22Rv1 (cell line): Measurements from ENCODE around the gene PAPSS2.
"Not testable (repeated sequence)": the region's sequence is repeated elsewhere in the genome, so short reads cannot be mapped to it uniquely, and the experiment has no call there.

Experiments
- H3K27ac ChIP-seq: fragments of 450-650 bp; 2 replicates; pipeline ENCODE4 v1.5.1; 2017
- ZFX ChIP-seq: fragments of 450-650 bp; IDR thresholded peaks from 2 replicates; pipeline ENCODE4 v1.6.1; 2017; ENCODE audit warnings: antibody characterized with exemption, borderline replicate concordance
- TF ChIP-seq, protein P1 (sequence below): fragments of 450-650 bp; IDR thresholded peaks from 2 replicates; pipeline ENCODE4 v1.5.1; 2017; ENCODE audit warnings: mild to moderate bottlenecking

PAPSS2 gene

DNA sequence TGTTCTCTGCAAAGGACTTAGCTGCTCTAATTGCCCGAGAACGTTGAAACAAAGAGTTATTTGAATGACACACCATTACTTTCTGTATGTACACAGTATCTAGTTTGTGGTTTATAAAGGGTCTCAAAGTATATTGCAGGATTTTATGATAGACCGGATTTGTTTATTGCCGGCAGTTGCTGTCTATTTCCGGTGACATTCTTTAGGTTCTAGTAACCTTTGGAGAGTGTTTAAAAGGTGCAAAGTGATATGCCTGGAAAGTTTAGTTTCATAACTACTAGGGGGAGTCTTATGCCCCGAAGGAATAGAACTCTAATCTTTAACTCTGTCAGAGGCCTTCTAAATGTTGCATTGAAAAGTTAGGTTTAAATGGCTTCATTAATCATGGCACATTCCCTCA is 63.8 kb downstream of the PAPSS2 start:
- no peak overlapping the region for H3K27ac ChIP-seq
- no peak for TF ChIP-seq ZFX
- TF ChIP-seq, protein P1, sequence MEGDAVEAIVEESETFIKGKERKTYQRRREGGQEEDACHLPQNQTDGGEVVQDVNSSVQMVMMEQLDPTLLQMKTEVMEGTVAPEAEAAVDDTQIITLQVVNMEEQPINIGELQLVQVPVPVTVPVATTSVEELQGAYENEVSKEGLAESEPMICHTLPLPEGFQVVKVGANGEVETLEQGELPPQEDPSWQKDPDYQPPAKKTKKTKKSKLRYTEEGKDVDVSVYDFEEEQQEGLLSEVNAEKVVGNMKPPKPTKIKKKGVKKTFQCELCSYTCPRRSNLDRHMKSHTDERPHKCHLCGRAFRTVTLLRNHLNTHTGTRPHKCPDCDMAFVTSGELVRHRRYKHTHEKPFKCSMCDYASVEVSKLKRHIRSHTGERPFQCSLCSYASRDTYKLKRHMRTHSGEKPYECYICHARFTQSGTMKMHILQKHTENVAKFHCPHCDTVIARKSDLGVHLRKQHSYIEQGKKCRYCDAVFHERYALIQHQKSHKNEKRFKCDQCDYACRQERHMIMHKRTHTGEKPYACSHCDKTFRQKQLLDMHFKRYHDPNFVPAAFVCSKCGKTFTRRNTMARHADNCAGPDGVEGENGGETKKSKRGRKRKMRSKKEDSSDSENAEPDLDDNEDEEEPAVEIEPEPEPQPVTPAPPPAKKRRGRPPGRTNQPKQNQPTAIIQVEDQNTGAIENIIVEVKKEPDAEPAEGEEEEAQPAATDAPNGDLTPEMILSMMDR, result no peak

DNA sequence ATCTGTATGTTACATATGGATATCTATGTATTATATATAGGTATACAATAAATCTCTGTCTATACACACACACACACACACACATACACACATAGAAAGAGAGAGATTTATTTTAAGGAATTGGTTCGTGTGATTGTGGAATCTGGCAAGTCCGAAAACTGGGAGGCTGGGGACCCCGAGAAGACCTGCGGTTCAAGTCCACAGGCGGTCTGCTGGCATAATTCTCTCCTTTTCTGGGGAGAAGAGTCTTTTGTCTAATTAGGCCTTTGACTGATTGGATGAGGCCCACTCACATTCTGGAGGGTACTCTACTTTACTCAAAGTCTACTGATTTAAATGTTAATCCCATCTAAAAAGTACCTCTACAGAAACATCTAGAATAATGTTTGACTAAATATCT is 65.1 kb downstream of the PAPSS2 start:
- H3K27ac ChIP-seq, result no peak overlapping the region
- TF ChIP-seq ZFX, result no peak
- TF ChIP-seq, protein P1, result no peak

DNA sequence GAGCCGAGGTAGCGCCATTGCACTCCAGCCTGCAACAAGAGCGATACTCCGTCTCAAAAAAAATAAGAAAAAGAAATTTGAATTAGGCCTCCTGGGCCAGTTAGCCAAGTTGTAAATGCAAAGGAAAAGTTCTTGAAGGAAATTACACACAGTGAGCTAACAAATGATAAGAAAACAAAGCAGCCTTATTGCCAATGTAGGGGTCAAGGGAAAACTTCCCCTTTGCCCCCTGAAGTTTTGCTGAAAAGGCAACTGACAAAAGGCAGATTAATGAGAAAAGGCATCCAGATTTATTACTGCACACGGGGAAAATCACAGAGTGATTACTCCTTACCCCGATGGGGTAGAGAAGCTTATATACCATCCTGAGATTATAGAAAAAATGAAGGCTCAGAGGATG is 70.3 kb downstream of the PAPSS2 start:
- TF ChIP-seq, protein P1, result no peak
- no peak for TF ChIP-seq ZFX
- no peak overlapping the region for H3K27ac ChIP-seq

DNA sequence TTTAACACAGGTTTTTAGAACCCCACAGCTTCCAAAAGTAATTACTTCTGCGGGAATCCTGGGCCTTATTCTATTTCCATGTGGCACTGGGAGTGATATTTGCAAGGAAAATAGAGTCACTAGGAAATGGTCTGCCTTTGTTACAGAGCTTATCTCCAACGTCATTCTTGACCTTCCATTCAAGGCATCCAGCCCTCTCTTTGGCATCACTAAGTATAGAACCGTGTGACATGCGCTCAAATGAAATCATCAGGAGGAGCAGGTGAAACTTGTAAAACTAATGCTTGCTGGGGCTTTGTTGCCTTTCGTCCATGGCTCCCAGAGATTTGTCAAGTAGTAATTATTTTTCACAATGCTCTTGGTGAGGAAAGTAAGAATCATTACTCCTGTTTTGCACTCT is 73.4 kb downstream of the PAPSS2 start:
- no peak for TF ChIP-seq ZFX
- TF ChIP-seq, protein P1, result no peak
- no peak overlapping the region for H3K27ac ChIP-seq

DNA sequence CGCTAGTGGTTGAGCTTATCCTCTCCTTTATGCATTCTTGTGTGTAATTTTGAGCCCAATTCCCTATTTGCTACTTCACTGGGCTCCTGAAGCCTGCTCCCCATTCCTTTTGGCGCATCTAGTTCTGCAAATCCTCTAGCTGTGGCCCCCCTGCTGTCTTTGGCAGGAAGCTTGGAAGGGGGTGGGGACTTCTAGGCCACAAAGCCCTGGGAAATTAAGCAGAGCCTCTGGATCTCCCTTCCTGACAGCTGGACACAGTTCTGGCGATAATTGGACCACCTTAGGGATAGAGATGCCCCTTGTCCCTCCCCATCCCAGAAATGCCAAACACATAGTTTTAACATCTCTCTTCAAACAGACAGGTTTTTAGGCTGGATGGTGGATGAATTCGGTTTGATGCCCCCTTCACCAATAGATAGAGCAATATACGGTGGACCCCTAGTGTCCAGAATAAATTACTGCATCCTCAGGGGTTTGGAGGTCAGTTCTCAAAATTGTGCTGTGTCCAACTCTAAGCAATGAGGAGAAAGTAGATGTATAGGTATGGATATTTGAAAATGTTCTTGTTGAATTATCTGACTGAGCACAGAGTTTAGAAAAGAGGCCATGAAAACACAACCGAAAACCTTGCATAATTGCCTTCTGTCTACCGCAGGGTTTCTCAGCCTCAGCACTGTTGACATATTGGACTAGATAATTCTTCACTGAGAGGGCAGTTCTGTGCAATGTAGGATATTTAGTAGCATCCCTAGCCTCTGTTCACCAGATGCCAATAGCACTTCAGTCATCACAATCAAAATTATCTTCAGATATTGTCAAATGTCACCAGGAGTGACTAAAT is 75.5 kb downstream of the PAPSS2 start:
- H3K27ac ChIP-seq, result no peak overlapping the region
- TF ChIP-seq, protein P1, result peak; percentile 82
- no peak for TF ChIP-seq ZFX

DNA sequence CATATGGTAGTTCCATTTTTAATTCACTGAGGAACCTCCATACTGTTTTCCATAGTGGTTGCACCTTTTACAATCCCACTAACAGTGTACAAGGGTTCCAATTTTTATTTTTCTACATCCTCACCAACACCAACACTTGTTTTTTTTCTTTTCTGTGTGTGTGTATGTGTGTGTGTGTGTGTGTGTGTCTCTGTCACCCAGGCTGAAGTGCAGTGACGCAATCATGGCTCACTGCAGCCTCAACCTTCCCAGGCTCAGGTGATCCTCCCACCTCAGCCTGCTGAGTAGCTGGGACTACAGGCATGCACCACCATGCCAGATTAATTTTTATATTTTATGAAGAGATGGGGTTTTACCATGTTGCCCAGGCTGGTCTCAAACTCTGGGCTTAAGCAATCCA is 78.6 kb downstream of the PAPSS2 start:
- not testable (repeated sequence) for H3K27ac ChIP-seq

DNA sequence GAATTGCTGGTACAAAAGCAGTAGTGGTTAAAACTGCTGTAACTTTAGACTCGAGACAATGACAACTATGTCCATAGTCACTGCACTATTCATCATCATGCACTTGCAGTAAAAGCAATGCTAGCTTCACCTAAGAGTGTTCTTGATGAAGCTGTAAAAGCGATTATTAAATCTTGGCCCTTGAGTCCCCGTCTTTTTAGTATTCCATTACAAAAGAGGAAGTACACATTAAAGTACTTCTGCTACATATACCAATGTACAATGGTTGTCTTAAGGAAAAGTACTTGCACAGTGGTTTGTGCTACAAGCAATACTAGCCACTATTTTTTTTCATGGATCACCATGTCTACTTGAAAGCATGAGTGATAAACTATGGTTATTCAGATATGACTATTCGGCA is 80.0 kb downstream of the PAPSS2 start:
- no peak overlapping the region for H3K27ac ChIP-seq
- TF ChIP-seq, protein P1, result no peak
- TF ChIP-seq ZFX, result no peak

DNA sequence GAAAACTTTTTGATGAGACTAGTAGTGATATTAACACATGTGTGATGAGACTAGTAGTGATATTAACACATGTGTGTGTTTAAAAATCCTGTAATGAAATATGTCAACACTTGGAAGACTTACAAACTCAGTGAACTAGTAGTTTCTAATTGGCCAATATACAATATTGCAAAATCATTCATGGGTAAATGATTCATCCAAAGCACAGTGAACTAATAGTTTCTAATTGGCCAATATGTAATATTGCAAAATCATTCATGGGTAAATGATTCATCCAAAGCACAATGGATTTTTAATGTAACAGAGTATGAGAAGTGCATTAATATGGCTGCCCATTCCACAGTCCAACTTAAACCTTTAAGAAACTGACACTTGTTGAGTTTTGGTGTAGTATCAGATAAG is 80.6 kb downstream of the PAPSS2 start:
- H3K27ac ChIP-seq, result no peak overlapping the region
- TF ChIP-seq, protein P1, result no peak
- no peak for TF ChIP-seq ZFX

DNA sequence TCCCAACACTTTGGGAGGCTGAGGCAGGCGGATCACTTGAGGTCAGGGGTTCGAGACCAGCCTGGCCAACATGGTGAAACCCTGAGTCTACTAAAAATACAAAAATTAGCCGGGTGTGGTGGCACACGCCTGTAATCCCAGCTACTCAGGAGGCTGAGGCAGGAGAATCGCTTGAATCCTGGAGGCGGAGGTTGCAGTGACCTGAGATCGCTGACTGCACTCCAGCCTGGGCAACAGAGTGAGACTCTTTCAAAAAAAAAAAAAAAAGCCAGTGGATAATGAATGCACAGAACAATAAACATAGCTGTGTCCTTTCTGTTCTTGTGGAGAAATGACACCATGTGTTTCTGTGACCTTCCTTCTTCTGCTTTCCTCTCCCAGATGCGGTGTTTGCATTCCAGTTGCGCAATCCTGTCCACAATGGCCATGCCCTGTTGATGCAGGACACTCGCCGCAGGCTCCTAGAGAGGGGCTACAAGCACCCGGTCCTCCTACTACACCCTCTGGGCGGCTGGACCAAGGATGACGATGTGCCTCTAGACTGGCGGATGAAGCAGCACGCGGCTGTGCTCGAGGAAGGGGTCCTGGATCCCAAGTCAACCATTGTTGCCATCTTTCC is 83.4 kb downstream of the PAPSS2 start:
- H3K27ac ChIP-seq, result not testable (repeated sequence)
